ENCODE measurements around the gene PDE8B.

PDE8B gene

GRCh38 chr5:77321793-77322394 lies 111.4 kb downstream of the PDE8B start:
- Histone ChIP-seq H3K4me1 (ENCODE audit: low read length) (0 out of 2 replicates have a peak, but pooled peaks cover 3% of the 10 kb centered on the region), H3K4me2 (ENCODE audit: low read depth, low read length) (no peak overlapping the region), H3K4me3 (ENCODE audit: low read length) (no peak overlapping the region)

GRCh38 chr5:77322406-77322805 lies 111.9 kb downstream of the PDE8B start:
- H4K20me1 ChIP-seq (ENCODE audit: insufficient read depth, low read length), result no peaks in the 10 kb centered on the region
- H3K9me2 ChIP-seq (replicated peaks; ENCODE audit: insufficient read depth, low read length), result no peaks in the 10 kb centered on the region
- no peak overlapping the region for H3K4me3 ChIP-seq (ENCODE audit: low read length)
- H3K79me2 ChIP-seq (ENCODE audit: low read length), result no peaks in the 10 kb centered on the region
- no peaks in the 10 kb centered on the region for H3F3A ChIP-seq (ENCODE audit: insufficient read depth, low read length)
- H3K36me3 ChIP-seq (replicated peaks; ENCODE audit: insufficient read depth, low read length), result no peaks in the 10 kb centered on the region
- H3K9ac ChIP-seq (ENCODE audit: low read length), result no peak overlapping the region
- no peak overlapping the region for H3K27ac ChIP-seq (ENCODE audit: low read length)
- H2AFZ ChIP-seq (ENCODE audit: low read length), result no peak overlapping the region
- no peak for DNase-seq
- no peaks in the 10 kb centered on the region for H3K27me3 ChIP-seq (replicated peaks; ENCODE audit: insufficient read depth, low read length)
- no peak overlapping the region for H3K4me2 ChIP-seq (ENCODE audit: low read depth, low read length)
- no peaks in the 10 kb centered on the region for H3K9me3 ChIP-seq (replicated peaks; ENCODE audit: insufficient read depth, low read length)
- TF ChIP-seq EZH2phosphoT487 (IDR thresholded peaks at IDR 0.05; ENCODE audit: low read length), result no peak
- TF ChIP-seq CTCF (IDR thresholded peaks at IDR 0.05; ENCODE audit: low read length), result no peak
- no peak for TF ChIP-seq EZH2 (optimal IDR thresholded peaks at IDR 0.05; ENCODE audit: low read depth, low read length)
- 0 out of 2 replicates have a peak, but pooled peaks cover 3% of the 10 kb centered on the region for H3K4me1 ChIP-seq (ENCODE audit: low read length)

More at GRCh38 chr5:77321793-77322394, 111.4 kb downstream of the PDE8B start:
- H3K27me3 ChIP-seq (replicated peaks; ENCODE audit: insufficient read depth, low read length), result no peaks in the 10 kb centered on the region
- no peaks in the 10 kb centered on the region for H3K79me2 ChIP-seq (ENCODE audit: low read length)
- H3K9ac ChIP-seq (ENCODE audit: low read length), result no peak overlapping the region
- no peaks in the 10 kb centered on the region for H3K36me3 ChIP-seq (replicated peaks; ENCODE audit: insufficient read depth, low read length)
- no peak for DNase-seq
- H2AFZ ChIP-seq (ENCODE audit: low read length), result no peak overlapping the region
- no peaks in the 10 kb centered on the region for H3K9me2 ChIP-seq (replicated peaks; ENCODE audit: insufficient read depth, low read length)
- no peaks in the 10 kb centered on the region for H4K20me1 ChIP-seq (ENCODE audit: insufficient read depth, low read length)
- TF ChIP-seq EZH2phosphoT487 (IDR thresholded peaks at IDR 0.05; ENCODE audit: low read length), result no peak
- no peak for TF ChIP-seq EZH2 (optimal IDR thresholded peaks at IDR 0.05; ENCODE audit: low read depth, low read length)
- no peak for TF ChIP-seq CTCF (IDR thresholded peaks at IDR 0.05; ENCODE audit: low read length)
- H3F3A ChIP-seq (ENCODE audit: insufficient read depth, low read length), result no peaks in the 10 kb centered on the region
- H3K9me3 ChIP-seq (replicated peaks; ENCODE audit: insufficient read depth, low read length), result no peaks in the 10 kb centered on the region
- H3K27ac ChIP-seq (ENCODE audit: low read length), result no peak overlapping the region

GRCh38 chr5:77325921-77326541 lies 115.6 kb downstream of the PDE8B start:
- Histone ChIP-seq H3K4me1 (ENCODE audit: low read length) (no peaks in the 10 kb centered on the region), H3K27me3 (replicated peaks; ENCODE audit: insufficient read depth, low read length) (no peaks in the 10 kb centered on the region), H3K4me3 (ENCODE audit: low read length) (no peak overlapping the region), H3K9ac (ENCODE audit: low read length) (no peak overlapping the region), H3K9me3 (replicated peaks; ENCODE audit: insufficient read depth, low read length) (no peaks in the 10 kb centered on the region), H3K4me2 (ENCODE audit: low read depth, low read length) (no peak overlapping the region), H3F3A (ENCODE audit: insufficient read depth, low read length) (no peaks in the 10 kb centered on the region), H4K20me1 (ENCODE audit: insufficient read depth, low read length) (no peaks in the 10 kb centered on the region), H2AFZ (ENCODE audit: low read length) (no peak overlapping the region), H3K36me3 (replicated peaks; ENCODE audit: insufficient read depth, low read length) (no peaks in the 10 kb centered on the region), H3K27ac (ENCODE audit: low read length) (no peak overlapping the region), H3K79me2 (ENCODE audit: low read length) (no peaks in the 10 kb centered on the region), H3K9me2 (replicated peaks; ENCODE audit: insufficient read depth, low read length) (no peaks in the 10 kb centered on the region)
- DNase-seq, result no peak
- no peak for TF ChIP-seq EZH2phosphoT487 (IDR thresholded peaks at IDR 0.05; ENCODE audit: low read length)
- no peak for TF ChIP-seq EZH2 (optimal IDR thresholded peaks at IDR 0.05; ENCODE audit: low read depth, low read length)
- TF ChIP-seq CTCF (IDR thresholded peaks at IDR 0.05; ENCODE audit: low read length), result no peak

All from MM.1S (cell line).